Measurements from ENCODE around the gene CNPY1.

Gene CNPY1

DNA sequence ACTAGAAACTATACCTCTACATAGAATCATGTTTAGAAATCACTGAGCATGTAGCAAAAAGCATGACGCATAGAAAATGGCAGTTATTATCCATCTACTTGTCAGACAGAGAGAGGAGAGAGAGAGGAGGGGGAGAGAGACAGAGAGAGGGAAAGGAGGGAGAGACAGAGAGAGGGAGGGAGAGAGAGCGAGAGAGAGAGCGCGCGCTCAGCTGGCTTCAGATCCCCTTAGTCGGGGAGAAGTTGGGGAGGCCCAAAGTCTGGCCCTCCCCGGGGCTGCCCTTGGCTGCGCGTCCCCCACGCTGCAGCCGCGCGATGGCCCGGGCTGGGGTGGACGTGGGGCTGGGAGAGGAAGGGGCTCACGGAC lies 37.0 kb downstream of the CNPY1 start:
- DNase-seq = no peak
- no peaks in the 10 kb centered on the region for H3K9me3 Mint-ChIP-seq

GRCh38 chr7:155508376-155509358 lies 37.7 kb downstream of the CNPY1 start:
- Mint-ChIP-seq H3K27ac (no peak overlapping the region), H3K4me1 (ENCODE audit: low read depth) (peaks cover 19% of the 10 kb centered on the region), H3K36me3 (ENCODE audit: low read depth) (no peaks in the 10 kb centered on the region), H3K9me3 (no peaks in the 10 kb centered on the region), H3K27me3 (peaks cover 92% of the 10 kb centered on the region), H3K4me3 (peak overlapping the region; percentile 23)
- DNase-seq = no peak

More for the DNA sequence above, 37.0 kb downstream of the CNPY1 start:
- Mint-ChIP-seq H3K27me3 (peaks cover 93% of the 10 kb centered on the region), H3K27ac (peak overlapping the region; percentile 45), H3K4me1 (ENCODE audit: low read depth) (peaks cover 19% of the 10 kb centered on the region), H3K36me3 (ENCODE audit: low read depth) (no peaks in the 10 kb centered on the region), H3K4me3 (peak overlapping the region; percentile 23)

DNA sequence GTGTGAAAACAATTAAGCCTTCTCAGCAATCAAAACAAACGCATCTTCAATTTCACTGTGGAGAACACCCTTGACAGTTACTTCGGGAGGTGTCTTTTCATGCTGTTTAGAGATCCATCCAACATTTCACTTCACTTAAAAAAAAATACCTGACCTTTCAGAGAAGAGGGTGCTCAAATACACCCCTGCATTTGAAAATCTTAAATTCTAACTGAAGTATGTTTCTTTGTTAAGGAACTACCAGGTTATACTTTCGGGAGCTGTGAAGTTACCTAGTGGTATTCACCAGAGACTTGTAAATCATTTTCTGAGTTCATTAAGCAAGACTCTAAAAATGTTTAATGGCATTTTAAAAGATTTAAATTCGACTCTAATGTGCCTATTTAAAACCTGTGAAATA lies 38.8 kb downstream of the CNPY1 start:
- Mint-ChIP-seq H3K27ac (no peak overlapping the region), H3K36me3 (ENCODE audit: low read depth) (no peaks in the 10 kb centered on the region), H3K9me3 (no peaks in the 10 kb centered on the region), H3K4me1 (ENCODE audit: low read depth) (peaks cover 19% of the 10 kb centered on the region), H3K27me3 (peaks cover 94% of the 10 kb centered on the region), H3K4me3 (no peak overlapping the region)
- DNase-seq = no peak

GRCh38 chr7:155506854-155507337 lies 39.5 kb downstream of the CNPY1 start:
- no peak overlapping the region for H3K4me3 Mint-ChIP-seq
- DNase-seq = no peak

GRCh38 chr7:155505422-155505793 lies 41.0 kb downstream of the CNPY1 start:
- Mint-ChIP-seq H3K27me3 (peaks cover 90% of the 10 kb centered on the region), H3K9me3 (no peaks in the 10 kb centered on the region), H3K36me3 (ENCODE audit: low read depth) (no peaks in the 10 kb centered on the region), H3K4me3 (no peak overlapping the region), H3K4me1 (ENCODE audit: low read depth) (peaks cover 18% of the 10 kb centered on the region), H3K27ac (no peak overlapping the region)
- DNase-seq = no peak

More at GRCh38 chr7:155506854-155507337, 39.5 kb downstream of the CNPY1 start:
- Mint-ChIP-seq H3K27me3 (peaks cover 91% of the 10 kb centered on the region), H3K9me3 (no peaks in the 10 kb centered on the region), H3K27ac (no peak overlapping the region), H3K4me1 (ENCODE audit: low read depth) (peaks cover 19% of the 10 kb centered on the region), H3K36me3 (ENCODE audit: low read depth) (no peaks in the 10 kb centered on the region)

DNA sequence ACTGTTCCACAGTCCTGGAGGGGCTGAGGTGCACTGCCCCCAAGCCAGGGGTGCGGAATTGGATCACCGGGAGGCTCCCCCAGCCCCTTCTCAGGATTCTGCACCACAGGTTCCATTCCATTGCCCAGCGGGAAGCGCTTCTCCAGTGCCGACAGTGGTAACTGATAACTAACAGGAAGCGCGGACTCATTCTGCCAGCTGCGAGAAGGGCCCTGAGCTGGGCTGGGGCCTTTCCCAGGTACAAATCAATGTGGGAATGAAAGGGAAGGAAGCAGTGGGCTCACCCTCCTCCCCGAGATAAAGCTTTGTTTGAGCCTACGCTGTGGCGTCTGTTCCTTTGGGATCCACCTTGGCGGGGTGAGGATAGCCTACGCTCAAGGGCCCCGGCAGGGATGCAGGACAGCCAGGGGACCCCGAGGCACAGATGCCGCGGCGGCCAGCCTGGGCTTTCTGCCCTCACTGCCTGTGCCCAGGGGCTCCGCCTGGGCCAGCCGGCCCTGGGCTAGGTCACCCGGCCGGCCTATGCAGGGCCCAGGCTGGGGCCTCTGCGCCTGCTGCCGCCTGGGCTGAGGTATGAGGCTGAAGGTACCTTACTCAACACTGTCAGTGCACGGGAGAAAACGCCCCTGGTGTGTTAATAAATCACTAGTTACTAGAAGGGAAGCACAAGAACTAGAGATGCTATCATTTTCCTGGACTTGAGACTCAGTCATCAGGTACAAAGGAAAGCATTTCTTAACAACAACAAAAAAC lies 49.0 kb downstream of the CNPY1 start:
- no peaks in the 10 kb centered on the region for H3K4me1 Mint-ChIP-seq (ENCODE audit: low read depth)
- peaks cover 58% of the 10 kb centered on the region for H3K27me3 Mint-ChIP-seq
- no peak overlapping the region for H3K27ac Mint-ChIP-seq

DNA sequence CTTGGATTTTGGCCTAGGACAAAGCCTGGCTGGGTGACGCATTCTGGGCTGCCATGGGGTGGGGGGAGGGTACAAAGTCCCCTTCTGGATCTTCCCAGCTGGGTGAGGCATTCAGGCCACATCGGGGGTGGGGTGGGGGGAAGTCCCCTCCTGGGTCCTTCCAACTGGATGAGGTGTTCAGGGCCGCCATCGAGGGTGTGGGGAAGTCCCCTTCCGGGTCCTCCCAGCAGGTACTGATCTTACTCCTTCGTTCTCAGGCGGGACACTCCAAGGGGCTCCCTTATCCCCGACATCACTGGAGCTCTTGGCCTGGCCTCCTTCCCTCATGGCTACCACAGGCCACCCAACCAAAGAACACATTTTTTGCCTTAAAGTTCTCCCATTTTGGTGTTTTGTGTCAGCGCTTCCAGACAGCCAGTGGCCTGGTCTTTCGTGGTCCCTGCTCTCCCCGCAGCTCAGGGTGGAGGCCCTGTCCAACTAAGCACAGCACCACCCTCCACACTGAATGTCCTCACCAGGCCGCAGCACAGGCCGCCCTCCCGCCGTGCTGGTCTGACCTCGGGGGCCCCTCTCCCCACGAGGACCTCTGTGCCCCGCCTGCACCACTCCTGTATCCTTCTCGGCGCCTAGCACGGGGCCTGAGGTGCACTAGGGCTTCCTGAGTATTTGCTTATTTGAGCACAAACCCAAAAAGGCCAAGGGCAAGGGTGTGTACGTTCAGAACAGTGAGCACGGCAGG lies 49.9 kb downstream of the CNPY1 start:
- no peak overlapping the region for H3K27ac Mint-ChIP-seq
- H3K4me3 Mint-ChIP-seq = no peak overlapping the region
- no peaks in the 10 kb centered on the region for H3K9me3 Mint-ChIP-seq
- no peak for DNase-seq
- H3K27me3 Mint-ChIP-seq = peaks cover 61% of the 10 kb centered on the region
- peaks cover 5% of the 10 kb centered on the region for H3K4me1 Mint-ChIP-seq (ENCODE audit: low read depth)
- no peaks in the 10 kb centered on the region for H3K36me3 Mint-ChIP-seq (ENCODE audit: low read depth)

More for the DNA sequence above, 49.0 kb downstream of the CNPY1 start:
- H3K9me3 Mint-ChIP-seq = no peaks in the 10 kb centered on the region
- H3K36me3 Mint-ChIP-seq (ENCODE audit: low read depth) = no peaks in the 10 kb centered on the region
- H3K4me3 Mint-ChIP-seq = no peak overlapping the region
- DNase-seq = no peak

GRCh38 chr7:155495440-155496248 lies 50.7 kb downstream of the CNPY1 start:
- H3K4me3 Mint-ChIP-seq = no peak overlapping the region
- no peak overlapping the region for H3K27ac Mint-ChIP-seq

GRCh38 chr7:155494551-155494950 lies 51.8 kb downstream of the CNPY1 start:
- Mint-ChIP-seq H3K36me3 (ENCODE audit: low read depth) (no peaks in the 10 kb centered on the region), H3K27me3 (peaks cover 58% of the 10 kb centered on the region), H3K4me1 (ENCODE audit: low read depth) (peaks cover 14% of the 10 kb centered on the region), H3K9me3 (no peaks in the 10 kb centered on the region), H3K27ac (no peak overlapping the region), H3K4me3 (no peak overlapping the region)
- DNase-seq = no peak

More at GRCh38 chr7:155495440-155496248, 50.7 kb downstream of the CNPY1 start:
- peaks cover 10% of the 10 kb centered on the region for H3K4me1 Mint-ChIP-seq (ENCODE audit: low read depth)
- no peaks in the 10 kb centered on the region for H3K36me3 Mint-ChIP-seq (ENCODE audit: low read depth)
- peaks cover 60% of the 10 kb centered on the region for H3K27me3 Mint-ChIP-seq
- no peak for DNase-seq
- H3K9me3 Mint-ChIP-seq = no peaks in the 10 kb centered on the region

- Mint-ChIP-seq H3K9me3 (no peaks in the 10 kb centered on the region), H3K4me3 (no peak overlapping the region), H3K4me1 (ENCODE audit: low read depth) (peaks cover 14% of the 10 kb centered on the region), H3K36me3 (ENCODE audit: low read depth) (no peaks in the 10 kb centered on the region), H3K27me3 (peaks cover 59% of the 10 kb centered on the region), H3K27ac (no peak overlapping the region)
- no peak for DNase-seq
Measured at GRCh38 chr7:155493744-155494538, 52.4 kb downstream of the CNPY1 start.

GRCh38 chr7:155491812-155492211 lies 54.5 kb downstream of the CNPY1 start:
- H3K27me3 Mint-ChIP-seq = peaks cover 60% of the 10 kb centered on the region
- no peak overlapping the region for H3K27ac Mint-ChIP-seq
- no peak for DNase-seq
- peaks cover 14% of the 10 kb centered on the region for H3K4me1 Mint-ChIP-seq (ENCODE audit: low read depth)
- no peak overlapping the region for H3K4me3 Mint-ChIP-seq
- H3K36me3 Mint-ChIP-seq (ENCODE audit: low read depth) = no peaks in the 10 kb centered on the region
- no peaks in the 10 kb centered on the region for H3K9me3 Mint-ChIP-seq

- peak overlapping the region; percentile 18 for H3K27ac Mint-ChIP-seq
- H3K36me3 Mint-ChIP-seq (ENCODE audit: low read depth) = no peaks in the 10 kb centered on the region
- peak; percentile 68 for DNase-seq
- no peaks in the 10 kb centered on the region for H3K9me3 Mint-ChIP-seq
- H3K4me1 Mint-ChIP-seq (ENCODE audit: low read depth) = peaks cover 14% of the 10 kb centered on the region
- peak overlapping the region; percentile 61 for H3K4me3 Mint-ChIP-seq
- peaks cover 55% of the 10 kb centered on the region for H3K27me3 Mint-ChIP-seq
Measured at GRCh38 chr7:155490697-155491628, 55.4 kb downstream of the CNPY1 start.

Measured in activated T-cell treated with anti-CD3 and anti-CD28 coated beads, Interleukin-2, amount 50 U/mL, for 24 hours (primary cell).